K562 (cell line): ENCODE measurements around the gene PFKL. TPM values are rescaled to one million over a fixed set of nuclear protein-coding genes. Genes with fewer than 3 reads are reported as not detected.

Experiments
- ATAC-seq: fragments of 200-7000 bp; cut with Tn5 transposase; 3 replicates; pipeline ENCODE4 v1.9.1; 2020; ENCODE audit warnings: moderate library complexity
- BruUV-seq: library from RNA; stranded (reverse); fragments of 400-500 nt; replicated peaks from 2 replicates; lab custom pipeline; 2021; lab: Mats Ljungman, UMichigan
- CTCF ChIA-PET: fragments of 300-600 bp; formaldehyde crosslinking; extraction: SDS; loops from one replicate; lab custom pipeline; 2021; ENCODE audit warnings: low intra/inter-chr PET ratio; lab: Yijun Ruan, JAX
- POLR2A ChIA-PET: fragments of 300-600, 350-650 bp; sonication (Branson Sonifier 250); formaldehyde crosslinking; extraction: SDS; loops from one replicate; lab custom pipeline; 2021; ENCODE audit warnings: antibody characterized with exemption, inconsistent platforms; lab: Yijun Ruan, JAX
- DNase-seq, 4 experiments: peaks; one replicate each; pipeline versions ENCODE4 v3.0.0 to v3.0.0-alpha.2; 2011 to 2018; ENCODE audit warnings: low spot score in 3 of 4, mixed read lengths in 3 of 4; ENCODE audit errors: extremely low read depth in 1 of 4
- FAIRE-seq: peaks from 2 replicates; lab custom pipeline; 2011; peaks lifted over from hg19 to GRCh38; lab: Jason Lieb, UNC
- H2AFZ ChIP-seq: 2 replicates; pipeline ENCODE4 v1.6.0; 2011; ENCODE audit warnings: low read depth, low read length, control low read depth, inconsistent platforms
- H3K27ac ChIP-seq: fragments of 200-600 bp; 3 replicates; pipeline ENCODE4 v1.8.0; 2011; ENCODE audit warnings: low read depth, mild to moderate bottlenecking, control low read depth, inconsistent platforms, low read length, moderate library complexity, mixed read lengths; ENCODE audit errors: extremely low read depth
- H3K27me3 ChIP-seq, 2 experiments: fragments of 300-600 bp in 1 of 2; 2 replicates in 1 of 2; 3 replicates in 1 of 2; pipeline versions ENCODE4 v1.6.0 to v1.8.0; 2011; ENCODE audit warnings: inconsistent platforms in 2 of 2, low read length in 2 of 2, mild to moderate bottlenecking in 1 of 2, mixed read lengths in 1 of 2, moderate library complexity in 1 of 2; ENCODE audit not compliant: control insufficient read depth in 2 of 2, insufficient read depth in 2 of 2
- H3K36me3 ChIP-seq: fragments of 300-600 bp; 3 replicates; pipeline ENCODE4 v1.8.0; 2011; ENCODE audit warnings: mild to moderate bottlenecking, low read length, inconsistent platforms; ENCODE audit not compliant: control insufficient read depth, insufficient read depth
- H3K4me1 ChIP-seq, 2 experiments: fragments of 200-600 bp in 1 of 2; replicated peaks in 1 of 2; 2 replicates in 1 of 2; 3 replicates in 1 of 2; pipeline versions ENCODE4 v1.5.1 to v1.8.0; 2011; ENCODE audit warnings: inconsistent platforms in 2 of 2, low read length in 2 of 2, mild to moderate bottlenecking in 1 of 2, mixed read lengths in 1 of 2, moderate library complexity in 1 of 2; ENCODE audit not compliant: control insufficient read depth in 2 of 2, insufficient read depth in 2 of 2
- H3K4me2 ChIP-seq: 2 replicates; pipeline ENCODE4 v1.6.1; 2011; ENCODE audit warnings: low read length, control low read depth, inconsistent platforms, mixed read lengths; ENCODE audit not compliant: insufficient read depth
- H3K4me3 ChIP-seq: fragments of 200-600 bp; sonication (generic), shearing (Covaris generic); 2 replicates; pipeline ENCODE4 v1.5.1; 2016; ENCODE audit warnings: control low read depth, inconsistent platforms
- H3K79me2 ChIP-seq: fragments of 200-600 bp; 3 replicates; pipeline ENCODE4 v1.8.0; 2011; ENCODE audit warnings: low read length, inconsistent platforms; ENCODE audit not compliant: control insufficient read depth, insufficient read depth
- H3K9ac ChIP-seq, 2 experiments: 2 replicates each; pipeline versions ENCODE4 v1.6.0 to v1.6.1; 2011; ENCODE audit warnings: low read depth in 2 of 2, low read length in 2 of 2, control low read depth in 1 of 2, inconsistent platforms in 1 of 2, mild to moderate bottlenecking in 1 of 2, mixed read lengths in 1 of 2; ENCODE audit not compliant: insufficient read depth in 1 of 2
- H3K9me1 ChIP-seq: one replicate; pipeline ENCODE4 v1.6.0; 2011; ENCODE audit warnings: inconsistent platforms, mild to moderate bottlenecking, low read length, moderate library complexity; ENCODE audit not compliant: control insufficient read depth, insufficient read depth
- H3K9me3 ChIP-seq: replicated peaks from 2 replicates; pipeline ENCODE4 v1.5.1; 2011; ENCODE audit warnings: low read depth, low read length, inconsistent platforms; ENCODE audit not compliant: control insufficient read depth, insufficient read depth
- H4K20me1 ChIP-seq: replicated peaks from 2 replicates; pipeline ENCODE4 v1.6.1; 2011; ENCODE audit warnings: low read length, inconsistent platforms, mixed read lengths; ENCODE audit not compliant: control insufficient read depth, insufficient read depth
- KHSRP ChIP-seq: fragments of 450-650 bp; IDR thresholded peaks from 2 replicates; pipeline ENCODE4 v1.6.1; 2017
- POLR2G ChIP-seq: fragments of 200-400 bp; formaldehyde crosslinking; IDR thresholded peaks from 2 replicates; pipeline ENCODE4 v1.6.1; 2017; ENCODE audit warnings: low read depth, mild to moderate bottlenecking, antibody characterized with exemption, low read length, moderate library complexity
- RBFOX2 ChIP-seq: fragments of 200-400 bp; formaldehyde crosslinking; IDR thresholded peaks from 2 replicates; pipeline ENCODE4 v1.6.1; 2017; ENCODE audit warnings: low read depth, mild to moderate bottlenecking, low read length, moderate library complexity
- WGBS: fragments of 100-300 bp; shearing (Covaris generic); methylation state at CpG from one replicate; pipeline ENCODE4 v1.1.6; 2016; ENCODE audit warnings: low coverage, mixed read lengths; ENCODE audit not compliant: insufficient coverage; ENCODE audit errors: missing lambda C conversion rate; 5-methylcytosine and 5-hydroxymethylcytosine counted together
- in situ Hi-C: fragments of 300-500 bp; cut with MboI; formaldehyde crosslinking; loops from 4 replicates; pipeline ENCODE4 v1.15.0; 2018; ENCODE audit warnings: inconsistent platforms, mixed read lengths
- intact Hi-C: fragments of 100-400 bp; cut with micrococcal nuclease; formaldehyde crosslinking; loops from 2 replicates; pipeline ENCODE4 v1.14.2; 2022
- polyA plus RNA-seq, 8 experiments: library from polyadenylated mRNA; depleted of rRNA in 4 of 8; stranded (reverse) in 5 of 8; unstranded in 3 of 8; fragments of >200 nt; fragmentation: Nextera tagmentation in 2 of 8; fragmentation: Illumina TruSeq in 1 of 8; extraction: Ambion mirVana in 2 of 8; extraction: Trizol in 1 of 8; gene quantifications; 2 replicates each; pipeline versions ENCODE4 v1.2.1 to v1.2.3, GENCODE V29; 2011 to 2014; ENCODE audit warnings: inconsistent platforms in 1 of 8, missing spikeins in 1 of 8
- total RNA-seq, 7 experiments: library from RNA; depleted of rRNA in 6 of 7; stranded (reverse); fragments of >200 nt in 6 of 7; fragmentation: Illumina TruSeq in 2 of 7; extraction: Trizol in 2 of 7; gene quantifications; 2 replicates each; pipeline versions ENCODE4 v1.2.1 to v1.2.3, GENCODE V29; 2011 to 2021; ENCODE audit warnings: low replicate concordance in 1 of 7

Gene PFKL
- total and polyA plus RNA-seq, 9 of the 15 experiments (the other 6 are each of a cell fraction or from before 2014, with no cell fraction given): 1.1 to 124 (median 45.6) TPM

GRCh38 chr21:44321846-44322450 lies 22.1 kb downstream of the PFKL start:
- BruUV-seq: no TSS peak
- DNase-seq: no peak
- intact Hi-C loops: no loop called here
- in situ Hi-C loops: no loop called here
- H3K9ac ChIP-seq: peak overlapping the region in 1 of 2 experiments; percentile 2; a peak in 1 of 4 replicates
- H3K27ac ChIP-seq: no peak overlapping the region
- 0 out of 2 replicates have a peak, but pooled peaks cover 5% of the 10 kb centered on the region for H4K20me1 ChIP-seq
- H2AFZ ChIP-seq: no peak overlapping the region
- H3K9me1 ChIP-seq: no peaks in the 10 kb centered on the region
- ATAC-seq: no peak
- POLR2A ChIA-PET: interaction anchor here (0.6 to 1.2 kb wide), 2 partner anchors 10 to 1302 kb away, joined by 5 to 7 read pairs; no protein-coding TSS in a partner anchor
- H3K4me3 ChIP-seq: no peak overlapping the region
- TF ChIP-seq POLR2G: peak; percentile 59; the same call in 1 of the 2 replicates
- no peak for TF ChIP-seq KHSRP
- TF ChIP-seq RBFOX2: peak; percentile 17; the same call in 1 of the 2 replicates
- TF ChIP-seq, all 486 proteins: peak for 2
- Histone ChIP-seq H3K79me2 (no peaks in the 10 kb centered on the region), H3K4me2 (no peak overlapping the region), H3K9me3 (no peaks in the 10 kb centered on the region), H3K4me1 (peaks cover 0 to 30% of the 10 kb centered on the region in 2 experiments; a peak in 1 of 5 replicates), H3K27me3 (no peaks in the 10 kb centered on the region), H3K36me3 (peaks cover 84% of the 10 kb centered on the region; the same call in 2 of the 3 replicates)
- CTCF ChIA-PET: no interaction called here
- FAIRE-seq: no peak
- WGBS: 93% methylated on average over 19 of the region's 23 CpGs
